ENCODE results near the gene MEAF6.

GRCh38 chr1:37471345-37472231 is 43.0 kb downstream of the MEAF6 start:
- TF ChIP-seq, protein P1, sequence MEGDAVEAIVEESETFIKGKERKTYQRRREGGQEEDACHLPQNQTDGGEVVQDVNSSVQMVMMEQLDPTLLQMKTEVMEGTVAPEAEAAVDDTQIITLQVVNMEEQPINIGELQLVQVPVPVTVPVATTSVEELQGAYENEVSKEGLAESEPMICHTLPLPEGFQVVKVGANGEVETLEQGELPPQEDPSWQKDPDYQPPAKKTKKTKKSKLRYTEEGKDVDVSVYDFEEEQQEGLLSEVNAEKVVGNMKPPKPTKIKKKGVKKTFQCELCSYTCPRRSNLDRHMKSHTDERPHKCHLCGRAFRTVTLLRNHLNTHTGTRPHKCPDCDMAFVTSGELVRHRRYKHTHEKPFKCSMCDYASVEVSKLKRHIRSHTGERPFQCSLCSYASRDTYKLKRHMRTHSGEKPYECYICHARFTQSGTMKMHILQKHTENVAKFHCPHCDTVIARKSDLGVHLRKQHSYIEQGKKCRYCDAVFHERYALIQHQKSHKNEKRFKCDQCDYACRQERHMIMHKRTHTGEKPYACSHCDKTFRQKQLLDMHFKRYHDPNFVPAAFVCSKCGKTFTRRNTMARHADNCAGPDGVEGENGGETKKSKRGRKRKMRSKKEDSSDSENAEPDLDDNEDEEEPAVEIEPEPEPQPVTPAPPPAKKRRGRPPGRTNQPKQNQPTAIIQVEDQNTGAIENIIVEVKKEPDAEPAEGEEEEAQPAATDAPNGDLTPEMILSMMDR (IDR thresholded peaks at IDR 0.05) = no peak
- peak; percentile 16 to 60 for TF ChIP-seq POLR2A (IDR thresholded peaks at IDR 0.05)

Measured in Peyer's patch (tissue), 4 donors.